ENCODE results near the gene RBAK.
A peak's percentile ranks its signal among the peaks of the same experiment; 100 is the strongest.
"Not testable (repeated sequence)": the region's sequence is repeated elsewhere in the genome, so short reads cannot be mapped to it uniquely, and the experiment has no call there.

The RBAK gene

DNA sequence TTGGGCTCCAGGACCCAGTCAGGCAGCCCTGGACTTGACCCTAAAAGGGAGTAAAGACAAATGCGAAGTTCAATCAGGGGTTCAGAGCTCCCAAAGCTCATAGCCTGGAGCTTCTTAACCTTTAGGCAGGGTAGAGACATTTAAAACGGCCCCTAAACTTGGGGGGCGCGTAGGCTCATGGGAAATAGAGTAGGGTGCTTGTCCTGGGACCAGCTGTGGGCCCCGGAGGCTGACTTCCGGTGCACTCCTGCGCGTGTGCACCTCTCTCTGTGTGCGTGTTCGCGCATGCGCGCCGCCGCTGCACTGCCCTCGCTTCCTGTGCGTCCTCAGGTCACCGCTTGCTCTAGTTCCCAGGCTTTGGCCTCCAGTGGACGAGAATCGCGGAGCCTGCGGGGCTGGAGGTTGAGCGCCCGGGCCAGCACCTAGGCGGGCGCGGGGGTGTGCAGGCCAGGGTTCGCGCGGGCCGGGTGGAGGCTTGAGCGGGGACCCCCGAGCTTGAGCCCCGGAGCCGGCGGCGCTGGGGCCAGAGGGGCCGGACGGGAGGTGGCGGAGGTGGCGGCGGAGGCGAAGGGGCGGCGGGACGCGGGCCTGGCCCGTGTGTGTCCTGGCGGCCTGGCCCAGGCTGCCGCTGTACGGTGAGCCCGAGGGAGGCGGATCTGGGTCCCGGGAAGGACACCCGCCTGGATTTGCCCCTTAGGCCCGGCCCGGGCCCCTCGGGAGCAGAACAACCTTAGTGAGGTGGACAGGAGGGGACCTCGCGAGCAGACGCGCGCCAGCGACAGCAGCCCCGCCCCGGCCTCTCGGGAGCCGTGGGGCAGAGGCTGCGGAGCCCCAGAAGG, at the start of gene RBAK:
RBAK (plus strand) TSS at position 303 of the 839 bp plus-strand sequence. CDS start 2,217 bp downstream, outside the sequence.
- DNase-seq (ENCODE audit: low read depth in 4 of 4, low spot score in 1 of 4) = peak; percentile 62 to 86 (median 74)

DNA sequence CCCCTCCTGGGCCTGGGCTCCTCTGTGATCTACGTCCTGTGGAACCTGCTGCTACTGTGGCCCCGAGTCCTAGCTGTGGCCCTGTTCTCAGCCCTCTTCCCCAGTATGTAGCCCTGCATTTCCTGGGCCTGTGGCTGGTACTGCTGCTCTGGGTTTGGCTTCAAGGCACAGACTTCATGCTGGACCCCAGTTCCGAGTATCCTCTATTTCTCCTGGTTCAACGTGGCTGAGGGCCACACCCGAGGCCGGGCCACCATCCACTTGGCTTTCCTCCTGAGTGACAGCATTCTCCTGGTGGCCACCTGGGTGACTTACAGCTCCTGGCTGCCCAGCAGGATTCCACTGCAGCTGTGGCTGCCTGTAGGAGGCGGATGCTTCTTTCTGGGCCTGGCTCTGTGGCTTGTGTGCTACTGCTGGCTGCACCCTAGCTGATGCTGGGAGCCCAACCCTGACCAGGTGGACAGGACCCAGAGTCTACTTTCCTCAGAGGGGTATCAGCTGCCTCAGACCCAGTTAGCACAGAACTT, 48.9 kb upstream of the RBAK start:
- DNase-seq (ENCODE audit: low read depth in 4 of 4, low spot score in 1 of 4) = no peak

- DNase-seq (ENCODE audit: low read depth in 4 of 4, low spot score in 1 of 4) = no peak
These were observed 47.4 kb upstream of the RBAK start for GRCh38 chr7:4998244-4998643.

- no peak for DNase-seq (ENCODE audit: low read depth in 4 of 4, low spot score in 1 of 4)
These were observed 46.8 kb upstream of the RBAK start for GRCh38 chr7:4998910-4999309.

DNA sequence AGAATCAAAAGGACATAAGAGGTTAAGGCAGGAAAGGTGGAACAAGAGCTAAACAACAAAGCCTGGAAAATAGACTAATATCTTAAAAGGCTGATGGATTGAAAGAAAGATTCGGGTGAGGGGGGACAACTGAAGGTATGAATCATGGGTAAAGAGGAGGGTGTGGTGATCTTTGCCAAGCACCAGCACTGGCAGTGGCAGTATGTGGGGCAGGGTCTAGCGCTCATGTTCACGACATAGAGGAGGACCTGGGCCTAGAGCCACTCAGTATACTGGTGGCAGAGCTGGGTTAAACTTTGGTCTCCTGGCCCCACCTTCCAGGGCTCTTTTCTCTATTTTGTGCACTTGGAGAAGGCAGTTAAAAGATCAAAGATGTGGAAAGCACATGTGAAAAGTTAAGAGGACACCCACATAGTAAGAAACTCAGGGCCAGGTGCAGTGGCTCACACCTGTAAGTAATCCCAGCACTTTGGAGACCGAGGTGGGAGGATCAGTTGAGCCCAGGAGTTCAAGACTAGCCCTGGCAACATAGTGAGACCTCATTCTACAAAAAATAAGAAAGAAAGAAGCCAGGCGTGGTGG, 46.2 kb upstream of the RBAK start:
- no peak for DNase-seq (ENCODE audit: low read depth in 4 of 4, low spot score in 1 of 4)

GRCh38 chr7:5001003-5001402, 44.7 kb upstream of the RBAK start:
- no peak for DNase-seq (ENCODE audit: low read depth in 4 of 4, low spot score in 1 of 4)

GRCh38 chr7:5001911-5002310, 43.7 kb upstream of the RBAK start:
- DNase-seq (ENCODE audit: low read depth in 4 of 4, low spot score in 1 of 4) = no peak

- no peak for DNase-seq (ENCODE audit: low read depth in 4 of 4, low spot score in 1 of 4)
These were observed 40.6 kb upstream of the RBAK start for GRCh38 chr7:5005066-5005465.

DNA sequence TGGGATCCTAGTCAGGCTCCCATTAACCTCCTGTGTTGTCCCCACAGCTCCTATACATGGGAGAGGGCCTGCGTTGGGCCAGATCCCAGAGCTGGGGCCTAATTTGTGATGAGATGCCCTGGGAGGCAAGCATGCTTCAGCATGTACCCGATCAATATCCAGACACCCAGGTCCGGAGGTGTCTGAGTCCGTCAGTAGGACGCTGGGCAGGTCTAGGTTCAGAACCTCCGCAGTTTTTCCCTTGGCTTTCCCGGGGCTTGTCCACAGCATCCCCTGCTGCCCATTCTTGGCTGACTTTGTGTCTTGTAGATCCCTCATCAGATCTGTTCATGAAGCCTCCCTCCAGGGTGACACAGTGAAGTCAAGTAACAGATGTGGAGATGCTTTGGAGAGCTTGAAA, 32.7 kb upstream of the RBAK start:
- DNase-seq (ENCODE audit: low read depth in 4 of 4, low spot score in 1 of 4) = no peak

GRCh38 chr7:5015936-5016335, 29.7 kb upstream of the RBAK start:
- not testable (repeated sequence) for DNase-seq (ENCODE audit: low read depth in 4 of 4, low spot score in 1 of 4)

DNA sequence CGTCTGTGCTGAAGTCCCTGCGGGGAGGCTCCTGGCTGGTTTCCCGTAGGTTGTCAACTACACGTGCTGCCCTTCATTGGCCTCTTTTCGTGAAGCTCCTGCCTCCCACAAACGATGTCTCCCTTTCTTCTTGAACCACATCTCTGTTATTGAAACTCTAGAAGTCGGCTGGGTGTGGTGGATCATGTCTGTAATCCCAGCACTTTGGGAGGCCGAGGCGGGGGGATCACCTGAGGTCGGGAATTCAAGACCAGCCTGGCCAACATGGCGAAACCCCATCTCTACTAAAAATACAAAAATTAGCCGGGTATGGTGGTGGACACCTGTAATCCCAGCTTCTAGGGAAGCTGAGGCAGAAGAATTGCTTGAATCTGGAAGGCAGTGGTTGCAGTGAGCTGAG, 28.0 kb upstream of the RBAK start:
- DNase-seq (ENCODE audit: low read depth in 4 of 4, low spot score in 1 of 4) = not testable (repeated sequence)

DNA sequence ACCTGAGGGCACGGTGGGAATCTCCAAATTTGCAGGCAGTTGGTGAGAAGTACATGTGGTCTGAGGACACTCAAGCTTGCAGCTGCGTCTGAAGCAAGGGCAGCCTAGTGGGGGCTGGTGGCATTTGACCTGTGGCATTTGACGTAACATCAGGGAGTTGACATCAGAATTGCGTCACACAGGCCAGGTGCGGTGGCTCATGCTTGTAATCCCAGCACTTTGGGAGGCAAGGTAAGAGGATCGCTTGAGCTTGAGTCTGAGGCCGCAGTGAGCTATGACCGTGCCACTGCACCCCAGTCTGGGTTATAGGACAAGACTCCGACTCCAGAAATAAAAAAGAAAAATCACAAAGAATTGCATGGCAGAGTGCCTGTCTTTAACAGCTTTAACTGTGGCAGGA, 25.6 kb upstream of the RBAK start:
- no peak for DNase-seq (ENCODE audit: low read depth in 4 of 4, low spot score in 1 of 4)

- DNase-seq (ENCODE audit: low read depth in 4 of 4, low spot score in 1 of 4) = not testable (repeated sequence)
These were observed 24.6 kb upstream of the RBAK start for GRCh38 chr7:5020976-5021550.

DNA sequence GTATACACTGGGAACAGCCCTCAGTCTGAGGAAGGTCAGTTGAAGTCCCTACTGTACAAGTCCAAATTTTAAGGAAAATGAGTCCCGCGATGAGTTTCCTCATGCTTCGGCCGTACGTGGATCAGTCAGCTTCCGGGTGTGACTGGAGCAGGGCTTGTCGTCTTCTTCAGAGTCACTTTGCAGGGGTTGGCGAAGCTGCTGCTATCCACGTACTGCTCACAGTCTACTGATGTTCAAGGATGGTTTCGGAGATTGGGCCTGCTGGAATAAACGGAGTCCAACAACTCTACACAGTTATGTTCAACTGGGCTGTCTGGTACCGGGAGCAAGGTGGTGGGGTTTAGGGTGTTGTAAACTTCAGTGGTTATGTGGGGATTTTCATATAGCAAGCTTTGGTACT, 22.0 kb upstream of the RBAK start:
- not testable (repeated sequence) for DNase-seq (ENCODE audit: low read depth in 4 of 4, low spot score in 1 of 4)

DNA sequence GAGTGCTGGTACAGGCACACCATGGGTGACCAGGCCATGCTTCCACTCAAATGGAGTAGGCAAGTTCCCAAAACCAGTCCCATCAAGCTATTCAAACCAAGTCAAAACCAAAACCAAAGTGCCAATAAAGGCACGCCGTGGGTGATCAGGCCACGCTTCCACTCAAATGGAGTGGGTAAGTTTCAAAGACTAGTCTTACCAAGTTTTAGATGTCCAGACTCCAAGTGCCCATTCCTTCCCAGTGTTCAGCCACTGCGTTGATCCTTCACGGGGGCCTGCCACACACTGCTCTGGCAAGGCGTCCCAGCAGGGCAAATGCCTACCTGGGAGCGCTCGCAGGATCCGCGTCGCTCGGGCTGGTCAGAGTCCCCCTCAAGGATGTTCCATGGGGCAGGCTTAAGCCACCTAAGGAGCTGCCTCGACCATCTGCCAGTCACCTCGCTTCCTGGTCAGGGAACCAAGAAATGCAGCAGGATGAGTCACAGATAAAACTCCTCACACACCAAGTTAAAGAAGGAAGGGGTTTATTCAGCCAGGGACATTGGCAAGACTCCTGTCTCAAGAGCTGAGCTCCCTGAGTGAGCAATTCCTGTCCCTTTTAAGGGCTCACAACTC, 17.8 kb upstream of the RBAK start:
- DNase-seq (ENCODE audit: low read depth in 4 of 4, low spot score in 1 of 4) = not testable (repeated sequence)

DNA sequence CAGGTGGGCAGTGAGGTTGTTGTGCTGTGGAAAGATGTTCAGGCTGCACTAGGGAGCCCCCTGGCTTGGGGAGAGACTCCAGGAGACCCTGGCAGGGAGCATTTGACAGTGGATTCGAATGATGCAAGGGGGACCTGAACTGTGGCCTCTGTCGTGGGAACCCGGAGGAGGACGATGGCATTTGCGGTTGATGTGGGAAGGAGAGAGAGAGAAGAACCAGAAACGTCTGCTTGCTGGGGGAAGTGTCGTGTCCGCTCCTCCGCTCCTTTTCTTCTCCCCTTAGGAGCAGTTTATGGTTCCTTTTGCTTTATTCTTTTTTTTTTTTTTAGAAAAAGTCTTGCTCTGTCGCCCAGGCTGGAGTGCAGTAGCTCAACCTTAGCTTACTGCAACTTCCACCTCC, 12.5 kb upstream of the RBAK start:
- DNase-seq (ENCODE audit: low read depth in 4 of 4, low spot score in 1 of 4) = not testable (repeated sequence)

DNA sequence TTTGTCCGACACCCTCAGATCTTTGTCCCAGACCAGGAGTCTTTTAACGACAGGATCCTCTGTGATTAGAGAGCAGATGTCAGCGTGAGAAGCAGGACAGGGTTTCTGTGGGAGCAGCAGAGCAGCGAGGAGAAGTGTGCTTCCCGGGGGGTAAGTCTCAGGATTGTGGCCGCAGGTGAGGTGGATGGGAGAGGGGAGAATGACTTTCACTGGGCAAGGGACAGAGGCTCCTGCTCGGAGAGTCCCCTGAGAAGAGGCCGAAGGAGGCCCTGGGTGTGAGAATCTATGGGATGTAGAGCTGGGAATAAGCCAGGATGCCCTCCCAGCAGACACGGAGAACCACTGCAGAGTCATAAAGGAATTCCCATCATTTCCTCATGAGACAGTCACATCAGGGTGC, 10.4 kb upstream of the RBAK start:
- no peak for DNase-seq (ENCODE audit: low read depth in 4 of 4, low spot score in 1 of 4)

GRCh38 chr7:5036446-5036845, 9.2 kb upstream of the RBAK start:
- no peak for DNase-seq (ENCODE audit: low read depth in 4 of 4, low spot score in 1 of 4)

GRCh38 chr7:5041047-5041446, 4.6 kb upstream of the RBAK start:
- DNase-seq (ENCODE audit: low read depth in 4 of 4, low spot score in 1 of 4) = no peak

- DNase-seq (ENCODE audit: low read depth in 4 of 4, low spot score in 1 of 4) = no peak
These were observed 2.0 kb upstream of the RBAK start for GRCh38 chr7:5043661-5044060.

- not testable (repeated sequence) for DNase-seq (ENCODE audit: low read depth in 4 of 4, low spot score in 1 of 4)
These were observed 705 bp downstream of the RBAK start for GRCh38 chr7:5046397-5046732.

DNA sequence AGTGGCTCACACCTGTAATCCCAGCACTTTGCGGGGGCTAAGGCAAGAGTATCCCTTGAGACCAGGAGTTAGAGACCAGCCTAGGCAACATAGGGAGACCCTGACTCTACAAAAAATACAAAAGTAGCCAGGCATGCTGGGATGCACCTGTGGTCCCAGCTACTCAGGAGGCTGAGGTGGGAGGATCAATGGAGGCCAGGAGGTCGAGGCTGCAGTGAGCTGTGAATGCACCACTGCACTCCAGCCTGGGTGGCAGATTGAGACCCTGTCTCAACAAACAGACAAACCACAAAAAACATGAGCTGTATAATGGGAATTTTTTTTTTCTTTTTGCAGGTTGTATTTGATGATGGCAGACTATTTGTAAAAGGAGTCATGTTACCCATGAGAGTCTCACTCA, 1.5 kb downstream of the RBAK start:
- DNase-seq (ENCODE audit: low read depth in 4 of 4, low spot score in 1 of 4) = not testable (repeated sequence)

All from stimulated activated CD4-positive, alpha-beta T cell treated with anti-CD3 and anti-CD28 coated beads, Interleukin-1b, Interleukin-23, amount 100 ng/mL, for 24 hours (primary cell).